A549 (cell line): ENCODE measurements around the gene RAD18. TPM values are rescaled to one million over a fixed set of nuclear protein-coding genes. Genes with fewer than 3 reads are reported as not detected.

Experiments
- ATAC-seq, 2 experiments: fragments of 200-7000 bp in 1 of 2; fragments of >200 bp in 1 of 2; cut with Nextera tagmentation in 1 of 2; cut with Tn5 transposase in 1 of 2; 3 replicates each; pipeline versions ENCODE4 v1.8.0 to v1.9.1; 2018 to 2020; ENCODE audit warnings: mild to moderate bottlenecking in 1 of 2, moderate library complexity in 1 of 2
- CTCF ChIA-PET: fragments of 300-600 bp; sonication (Branson Sonifier 250); formaldehyde crosslinking; extraction: SDS; loops from one replicate; lab custom pipeline; 2021; ENCODE audit warnings: antibody characterized with exemption, inconsistent platforms; lab: Yijun Ruan, JAX
- POLR2A ChIA-PET: fragments of 350-600 bp; formaldehyde crosslinking; extraction: SDS; loops from one replicate; lab custom pipeline; 2021; ENCODE audit warnings: antibody characterized with exemption, inconsistent platforms; lab: Yijun Ruan, JAX
- DNase-seq, 2 experiments: peaks; one replicate each; pipeline versions ENCODE4 v3.0.0 to v3.0.0-alpha.2; 2011 to 2016; ENCODE audit warnings: low read depth in 1 of 2, low spot score in 1 of 2
- FAIRE-seq: peaks from 2 replicates; lab custom pipeline; 2011; peaks lifted over from hg19 to GRCh38; lab: Jason Lieb, UNC
- H3K27ac ChIP-seq, 2 experiments: fragments of >200 bp; sonication (Bioruptor Twin); formaldehyde crosslinking; 3 replicates each; pipeline ENCODE4 v1.5.1; 2016 to 2017
- H3K4me1 ChIP-seq: fragments of >200 bp; sonication (Bioruptor Twin); formaldehyde crosslinking; 3 replicates; pipeline ENCODE4 v1.6.1; 2016
- H3K4me2 ChIP-seq: fragments of >200 bp; sonication (Bioruptor Twin); formaldehyde crosslinking; 3 replicates; pipeline ENCODE4 v1.6.1; 2016
- H3K4me3 ChIP-seq: fragments of >200 bp; sonication (Bioruptor Twin); formaldehyde crosslinking; 3 replicates; pipeline ENCODE4 v1.5.1; 2016
- H3K9me3 ChIP-seq: fragments of >200 bp; sonication (Bioruptor Twin); formaldehyde crosslinking; 3 replicates; pipeline ENCODE4 v1.6.1; 2016
- BHLHE40 ChIP-seq: IDR thresholded peaks from 2 replicates; pipeline ENCODE4 v1.6.1; 2012; ENCODE audit warnings: low read depth, low read length, inconsistent platforms
- CBX2 ChIP-seq: fragments of 200-600 bp; sonication (generic); IDR thresholded peaks from 2 replicates; pipeline ENCODE4 v1.6.1; 2016; ENCODE audit warnings: low read depth, mild to moderate bottlenecking, borderline replicate concordance
- CEBPB ChIP-seq, 2 experiments: fragments of >200 bp in 1 of 2; sonication (Bioruptor Twin) in 1 of 2; formaldehyde crosslinking in 1 of 2; IDR thresholded peaks; 2 replicates each; pipeline ENCODE4 v1.6.1; 2012 to 2016
- EHF ChIP-seq: fragments of 250-450 bp; sonication (Bioruptor Pico); IDR thresholded peaks from 2 replicates; pipeline ENCODE4 v1.5.0; 2020; ENCODE audit warnings: mild to moderate bottlenecking
- FOXS1 ChIP-seq: fragments of 250-450 bp; sonication (Bioruptor Pico); IDR thresholded peaks from 2 replicates; pipeline ENCODE4 v1.5.0; 2020; ENCODE audit warnings: mild to moderate bottlenecking, moderate library complexity
- HDAC2 ChIP-seq: fragments of 200-600 bp; sonication (generic); IDR thresholded peaks from 2 replicates; pipeline ENCODE4 v1.6.1; 2016
- HOXB13 ChIP-seq: fragments of 250-450 bp; sonication (Bioruptor Pico); IDR thresholded peaks from 2 replicates; pipeline ENCODE4 v1.5.0; 2020; ENCODE audit warnings: low read depth, mild to moderate bottlenecking, moderate library complexity
- KDM5A ChIP-seq: fragments of 200-600 bp; sonication (generic); IDR thresholded peaks from 2 replicates; pipeline ENCODE4 v1.6.1; 2016; ENCODE audit warnings: antibody characterized with exemption, mild to moderate bottlenecking
- MAZ ChIP-seq: fragments of 150-350 bp; IDR thresholded peaks from 2 replicates; pipeline ENCODE4 v1.6.1; 2014; ENCODE audit warnings: antibody characterized with exemption, low read depth, low read length, borderline replicate concordance
- PHF8 ChIP-seq: fragments of 200-600 bp; sonication (generic); IDR thresholded peaks from 2 replicates; pipeline ENCODE4 v1.6.1; 2016; ENCODE audit warnings: low read depth, mild to moderate bottlenecking, antibody characterized with exemption, moderate library complexity, borderline replicate concordance
- RAD21 ChIP-seq, 2 experiments: fragments of >200 bp in 1 of 2; sonication (Bioruptor Twin) in 1 of 2; formaldehyde crosslinking in 1 of 2; IDR thresholded peaks in 1 of 2; conservative IDR thresholded peaks in 1 of 2; 2 replicates in 1 of 2; 3 replicates in 1 of 2; pipeline ENCODE4 v1.6.1; 2012 to 2018; ENCODE audit warnings: inconsistent platforms in 1 of 2
- SREBF2 ChIP-seq: fragments of 450-650 bp; IDR thresholded peaks from 2 replicates; pipeline ENCODE4 v1.6.1; 2014; ENCODE audit warnings: mild to moderate bottlenecking, moderate library complexity
- TFCP2L1 ChIP-seq: fragments of 250-450 bp; sonication (Bioruptor Pico); IDR thresholded peaks from 2 replicates; pipeline ENCODE4 v1.5.0; 2021; ENCODE audit warnings: mild to moderate bottlenecking
- ZC3H11A ChIP-seq: fragments of 450-650 bp; IDR thresholded peaks from 2 replicates; pipeline ENCODE4 v1.6.1; 2014; ENCODE audit warnings: antibody characterized with exemption, mild to moderate bottlenecking
- ZNF302 ChIP-seq: fragments of 250-450 bp; sonication (Bioruptor Pico); IDR thresholded peaks from 2 replicates; pipeline ENCODE4 v1.9.0; 2021; ENCODE audit warnings: inconsistent platforms, mild to moderate bottlenecking, moderate library complexity
- WGBS: methylation state at CpG from one replicate; pipeline ENCODE4 v1.1.6; 2017; ENCODE audit errors: missing lambda C conversion rate; 5-methylcytosine and 5-hydroxymethylcytosine counted together
- polyA plus RNA-seq, 4 experiments: library from polyadenylated mRNA; depleted of rRNA in 3 of 4; stranded (reverse); fragments of >200 nt; fragmentation: RNase III in 1 of 4; extraction: RNeasy Plus Mini Kit Qiagen cat#74134 plus additional on column Dnase treatment in 1 of 4; gene quantifications; 2 replicates in 3 of 4; 3 replicates in 1 of 4; pipeline ENCODE4 v1.2.3, GENCODE V29; 2011 to 2017
- TF ChIP-seq, protein P1 (sequence below): fragments of 200-600 bp; sonication (generic); IDR thresholded peaks from 2 replicates; pipeline ENCODE4 v1.6.1; 2016; ENCODE audit warnings: antibody characterized with exemption, mild to moderate bottlenecking, moderate library complexity
- TF ChIP-seq, protein P2 (sequence below): IDR thresholded peaks from 2 replicates; pipeline ENCODE4 v1.6.1; 2012
- TF ChIP-seq, protein P3 (sequence below): IDR thresholded peaks from 2 replicates; pipeline ENCODE4 v1.6.1; 2012; ENCODE audit warnings: low read depth, borderline replicate concordance
- TF ChIP-seq, protein P4 (sequence below): fragments of 250-450 bp; sonication (Bioruptor Pico); IDR thresholded peaks from 2 replicates; pipeline ENCODE4 v1.5.0; 2021; ENCODE audit warnings: mild to moderate bottlenecking, moderate library complexity, borderline replicate concordance

The RAD18 gene
- polyA plus RNA-seq, 2 of the 4 experiments (the other 2 are of a cell fraction) = 11.8 to 23.2 TPM

DNA sequence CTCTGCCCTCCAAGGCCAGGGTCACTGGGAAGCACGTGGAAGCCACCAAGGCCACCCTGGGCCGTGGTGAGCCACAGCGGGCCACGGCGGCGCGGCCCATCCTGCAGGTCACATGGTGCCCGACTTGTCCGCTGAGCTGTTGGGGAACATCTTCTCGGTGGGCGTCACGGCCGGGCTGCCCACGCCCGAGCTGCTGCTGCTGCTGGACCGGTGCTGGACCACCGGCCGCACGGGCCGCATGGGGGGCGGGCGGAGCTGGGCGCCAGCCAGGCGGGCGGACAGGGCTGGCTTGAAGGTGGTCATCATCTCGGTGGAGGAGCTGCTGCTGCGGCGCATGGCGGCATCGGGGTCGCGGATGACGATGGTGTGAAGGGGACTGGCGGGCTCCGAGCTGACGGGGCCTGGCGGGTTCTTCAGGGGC, 22.1 kb upstream of the RAD18 start:
- ChIA-PET POLR2A (no interaction called here), CTCF (interaction anchor here (1.0 to 6.2 kb wide), 3 partner anchors 10 to 316 kb away, joined by 3 to 86 read pairs (median 75); no protein-coding TSS in a partner anchor)
- no peak for TF ChIP-seq CBX2
- TF ChIP-seq, protein P1, sequence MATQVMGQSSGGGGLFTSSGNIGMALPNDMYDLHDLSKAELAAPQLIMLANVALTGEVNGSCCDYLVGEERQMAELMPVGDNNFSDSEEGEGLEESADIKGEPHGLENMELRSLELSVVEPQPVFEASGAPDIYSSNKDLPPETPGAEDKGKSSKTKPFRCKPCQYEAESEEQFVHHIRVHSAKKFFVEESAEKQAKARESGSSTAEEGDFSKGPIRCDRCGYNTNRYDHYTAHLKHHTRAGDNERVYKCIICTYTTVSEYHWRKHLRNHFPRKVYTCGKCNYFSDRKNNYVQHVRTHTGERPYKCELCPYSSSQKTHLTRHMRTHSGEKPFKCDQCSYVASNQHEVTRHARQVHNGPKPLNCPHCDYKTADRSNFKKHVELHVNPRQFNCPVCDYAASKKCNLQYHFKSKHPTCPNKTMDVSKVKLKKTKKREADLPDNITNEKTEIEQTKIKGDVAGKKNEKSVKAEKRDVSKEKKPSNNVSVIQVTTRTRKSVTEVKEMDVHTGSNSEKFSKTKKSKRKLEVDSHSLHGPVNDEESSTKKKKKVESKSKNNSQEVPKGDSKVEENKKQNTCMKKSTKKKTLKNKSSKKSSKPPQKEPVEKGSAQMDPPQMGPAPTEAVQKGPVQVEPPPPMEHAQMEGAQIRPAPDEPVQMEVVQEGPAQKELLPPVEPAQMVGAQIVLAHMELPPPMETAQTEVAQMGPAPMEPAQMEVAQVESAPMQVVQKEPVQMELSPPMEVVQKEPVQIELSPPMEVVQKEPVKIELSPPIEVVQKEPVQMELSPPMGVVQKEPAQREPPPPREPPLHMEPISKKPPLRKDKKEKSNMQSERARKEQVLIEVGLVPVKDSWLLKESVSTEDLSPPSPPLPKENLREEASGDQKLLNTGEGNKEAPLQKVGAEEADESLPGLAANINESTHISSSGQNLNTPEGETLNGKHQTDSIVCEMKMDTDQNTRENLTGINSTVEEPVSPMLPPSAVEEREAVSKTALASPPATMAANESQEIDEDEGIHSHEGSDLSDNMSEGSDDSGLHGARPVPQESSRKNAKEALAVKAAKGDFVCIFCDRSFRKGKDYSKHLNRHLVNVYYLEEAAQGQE = no peak
- no peak for TF ChIP-seq SREBF2
- TF ChIP-seq, protein P2, sequence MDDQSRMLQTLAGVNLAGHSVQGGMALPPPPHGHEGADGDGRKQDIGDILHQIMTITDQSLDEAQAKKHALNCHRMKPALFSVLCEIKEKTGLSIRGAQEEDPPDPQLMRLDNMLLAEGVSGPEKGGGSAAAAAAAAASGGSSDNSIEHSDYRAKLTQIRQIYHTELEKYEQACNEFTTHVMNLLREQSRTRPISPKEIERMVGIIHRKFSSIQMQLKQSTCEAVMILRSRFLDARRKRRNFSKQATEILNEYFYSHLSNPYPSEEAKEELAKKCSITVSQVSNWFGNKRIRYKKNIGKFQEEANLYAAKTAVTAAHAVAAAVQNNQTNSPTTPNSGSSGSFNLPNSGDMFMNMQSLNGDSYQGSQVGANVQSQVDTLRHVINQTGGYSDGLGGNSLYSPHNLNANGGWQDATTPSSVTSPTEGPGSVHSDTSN = no peak
- TF ChIP-seq KDM5A = no peak
- TF ChIP-seq ZNF302 (CRISPR knock-in tag) = no peak
- no peaks in the 10 kb centered on the region for H3K4me1 ChIP-seq
- no peak overlapping the region for H3K27ac ChIP-seq
- FAIRE-seq (no peak), DNase-seq (no peak), ATAC-seq (no peak)
- H3K4me3 ChIP-seq = no peak overlapping the region
- H3K9me3 ChIP-seq = no peaks in the 10 kb centered on the region
- 89% methylated on average over 17 of the region's 37 CpGs for WGBS
- no peak overlapping the region for H3K4me2 ChIP-seq

DNA sequence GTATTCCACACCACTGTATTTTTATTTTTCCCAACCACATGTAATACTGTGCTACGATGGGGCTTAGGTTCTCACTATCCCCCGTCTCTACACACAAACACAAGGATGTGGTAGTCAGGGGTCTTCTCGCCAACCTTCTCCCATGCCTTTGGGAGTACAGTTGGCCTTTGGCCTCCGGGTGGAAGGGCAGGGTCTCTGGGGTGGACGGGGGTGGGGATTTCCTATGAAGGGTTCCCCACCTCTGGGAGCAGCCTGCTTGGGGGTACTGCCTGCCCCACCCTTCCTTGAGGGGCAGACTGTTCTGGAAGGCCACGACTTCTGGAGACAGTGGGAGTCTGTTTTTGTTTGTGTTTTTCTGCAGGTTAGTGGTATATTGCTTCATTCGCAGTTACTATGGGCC, 21.3 kb upstream of the RAD18 start:
- no peak for FAIRE-seq
- Histone ChIP-seq H3K9me3 (peaks cover 3% of the 10 kb centered on the region; the same call in 1 of the 3 replicates), H3K4me2 (no peak overlapping the region), H3K27ac (no peak overlapping the region), H3K4me1 (no peaks in the 10 kb centered on the region), H3K4me3 (no peak overlapping the region)
- CTCF ChIA-PET = interaction anchor here (1.6 to 6.2 kb wide), 2 partner anchors 215 to 317 kb away, joined by 3 to 86 read pairs; partner anchors contain the start of gene OXTR
- no peak for ATAC-seq
- no peak for DNase-seq
- WGBS = 53% methylated on average over 7 of the region's 7 CpGs
- TF ChIP-seq HOXB13 (CRISPR knock-in tag) = no peak
- no peak for TF ChIP-seq FOXS1 (CRISPR knock-in tag)
- no peak for TF ChIP-seq PHF8
- TF ChIP-seq, protein P3, sequence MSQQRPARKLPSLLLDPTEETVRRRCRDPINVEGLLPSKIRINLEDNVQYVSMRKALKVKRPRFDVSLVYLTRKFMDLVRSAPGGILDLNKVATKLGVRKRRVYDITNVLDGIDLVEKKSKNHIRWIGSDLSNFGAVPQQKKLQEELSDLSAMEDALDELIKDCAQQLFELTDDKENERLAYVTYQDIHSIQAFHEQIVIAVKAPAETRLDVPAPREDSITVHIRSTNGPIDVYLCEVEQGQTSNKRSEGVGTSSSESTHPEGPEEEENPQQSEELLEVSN = no peak
- TF ChIP-seq MAZ = no peak
- TF ChIP-seq CEBPB (IDR thresholded peaks at IDR 0.05) = no peak
- no peak for TF ChIP-seq HDAC2
- TF ChIP-seq, protein P4, sequence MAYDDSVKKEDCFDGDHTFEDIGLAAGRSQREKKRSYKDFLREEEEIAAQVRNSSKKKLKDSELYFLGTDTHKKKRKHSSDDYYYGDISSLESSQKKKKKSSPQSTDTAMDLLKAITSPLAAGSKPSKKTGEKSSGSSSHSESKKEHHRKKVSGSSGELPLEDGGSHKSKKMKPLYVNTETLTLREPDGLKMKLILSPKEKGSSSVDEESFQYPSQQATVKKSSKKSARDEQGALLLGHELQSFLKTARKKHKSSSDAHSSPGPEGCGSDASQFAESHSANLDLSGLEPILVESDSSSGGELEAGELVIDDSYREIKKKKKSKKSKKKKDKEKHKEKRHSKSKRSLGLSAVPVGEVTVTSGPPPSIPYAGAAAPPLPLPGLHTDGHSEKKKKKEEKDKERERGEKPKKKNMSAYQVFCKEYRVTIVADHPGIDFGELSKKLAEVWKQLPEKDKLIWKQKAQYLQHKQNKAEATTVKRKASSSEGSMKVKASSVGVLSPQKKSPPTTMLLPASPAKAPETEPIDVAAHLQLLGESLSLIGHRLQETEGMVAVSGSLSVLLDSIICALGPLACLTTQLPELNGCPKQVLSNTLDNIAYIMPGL = no peak
- no peak for TF ChIP-seq BHLHE40
- no peak for TF ChIP-seq TFCP2L1 (CRISPR knock-in tag)
- TF ChIP-seq CBX2 = no peak
- TF ChIP-seq RAD21 (conservative IDR thresholded peaks at IDR 0.05 in 1 of 2, IDR thresholded peaks at IDR 0.05 in 1 of 2) = no peak
- no peak for TF ChIP-seq EHF (CRISPR knock-in tag)
- TF ChIP-seq, protein P1 = no peak
- TF ChIP-seq SREBF2 = no peak
- no peak for TF ChIP-seq ZNF302 (CRISPR knock-in tag)
- TF ChIP-seq ZC3H11A = no peak
- TF ChIP-seq, all 56 proteins: peak for 0
- POLR2A ChIA-PET = no interaction called here
